HG03066 (cell line): ENCODE results near the gene IRGC.

Experiments used
- ATAC-seq: cut with Tn5 transposase; IDR thresholded peaks from one replicate; pipeline ENCODE4 v1.9.1; 2021; ENCODE audit warnings: low read depth; ENCODE audit not compliant: unreplicated experiment

The IRGC gene

DNA sequence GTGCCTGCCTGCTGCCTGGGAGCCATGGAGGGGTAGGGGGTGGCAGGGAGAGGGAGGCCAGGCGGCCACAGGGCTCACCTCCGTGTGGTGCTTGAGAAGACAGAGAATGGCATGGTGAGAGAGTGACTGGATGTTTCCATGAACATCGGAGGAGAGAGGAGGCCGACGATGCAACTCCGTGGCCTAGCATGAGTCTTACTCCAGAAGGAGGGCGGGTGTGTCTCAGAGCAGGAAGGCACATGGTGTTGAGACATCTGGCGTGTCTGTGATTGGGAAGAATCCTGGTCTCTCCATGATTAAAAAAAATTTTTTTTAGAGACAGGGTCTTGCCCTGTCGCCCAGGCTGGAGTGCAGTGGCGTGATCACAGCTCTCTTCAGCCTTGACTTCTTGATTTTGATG, 5.1 kb downstream of the IRGC start:
- no peak for ATAC-seq

DNA sequence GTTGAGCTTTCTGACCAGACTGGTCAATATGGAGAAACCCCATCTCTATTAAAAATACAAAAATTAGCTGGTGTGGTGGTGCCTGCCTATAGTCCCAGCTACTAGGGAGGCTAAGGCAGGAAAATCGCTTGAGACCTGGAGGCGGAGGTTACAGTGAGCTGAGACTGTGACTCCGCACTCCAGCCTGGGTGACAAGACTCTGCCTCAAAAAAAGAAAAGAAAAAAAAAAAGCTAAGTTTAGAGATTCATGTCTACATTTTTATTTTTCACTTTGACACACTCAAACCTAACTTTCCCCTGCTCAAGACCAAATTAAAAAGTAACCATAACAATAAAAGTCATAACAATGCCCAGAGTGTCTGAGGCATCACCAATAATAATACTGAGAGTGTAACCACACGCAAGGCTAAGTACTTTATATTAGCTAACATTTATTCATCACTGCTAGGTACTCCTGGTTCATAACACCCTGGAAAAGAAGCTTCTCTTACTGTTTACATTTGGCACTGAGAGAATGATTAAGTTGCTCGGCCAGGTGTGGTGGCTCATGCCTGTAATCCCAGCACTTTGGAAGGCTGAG, 5.7 kb downstream of the IRGC start:
- no peak for ATAC-seq

DNA sequence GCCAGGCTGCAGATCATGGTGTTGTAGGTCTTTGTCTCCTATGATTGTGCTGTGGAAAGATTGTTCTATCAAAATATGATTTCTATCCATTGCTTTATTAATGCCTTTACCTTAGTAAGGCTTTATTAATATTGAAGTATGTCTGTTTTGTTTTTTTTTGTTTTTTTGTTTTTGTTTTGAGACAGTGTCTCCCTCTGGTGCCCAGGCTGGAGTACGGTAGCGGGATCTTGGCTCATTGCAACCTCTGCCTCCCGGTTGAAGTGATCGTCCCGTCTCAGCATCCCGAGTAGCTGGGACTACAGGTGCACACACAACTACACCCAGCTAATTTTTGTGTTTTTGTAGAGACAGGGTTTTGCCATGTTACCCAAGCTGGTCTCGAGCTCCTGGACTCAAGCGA, 7.7 kb downstream of the IRGC start:
- ATAC-seq, result no peak

DNA sequence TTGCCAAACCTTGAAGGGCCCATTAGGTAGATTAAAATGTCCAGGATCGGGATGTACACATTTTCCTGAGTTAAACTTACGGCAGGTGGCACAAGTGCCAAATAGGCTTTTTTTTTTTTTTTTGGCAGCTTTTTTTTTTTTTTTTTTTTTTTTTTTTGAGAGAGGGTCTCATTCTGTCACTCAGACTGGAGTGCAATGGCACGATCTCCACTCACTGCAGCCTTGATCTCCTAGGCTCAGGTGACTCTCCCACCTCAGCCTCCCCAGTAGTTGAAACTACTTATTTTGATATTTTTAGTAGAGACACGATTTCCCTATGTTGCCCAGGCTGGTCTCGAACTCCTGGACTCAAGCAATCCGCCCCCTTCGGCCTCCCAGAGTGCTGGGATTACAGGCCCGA, 9.0 kb downstream of the IRGC start:
- ATAC-seq, result no peak

DNA sequence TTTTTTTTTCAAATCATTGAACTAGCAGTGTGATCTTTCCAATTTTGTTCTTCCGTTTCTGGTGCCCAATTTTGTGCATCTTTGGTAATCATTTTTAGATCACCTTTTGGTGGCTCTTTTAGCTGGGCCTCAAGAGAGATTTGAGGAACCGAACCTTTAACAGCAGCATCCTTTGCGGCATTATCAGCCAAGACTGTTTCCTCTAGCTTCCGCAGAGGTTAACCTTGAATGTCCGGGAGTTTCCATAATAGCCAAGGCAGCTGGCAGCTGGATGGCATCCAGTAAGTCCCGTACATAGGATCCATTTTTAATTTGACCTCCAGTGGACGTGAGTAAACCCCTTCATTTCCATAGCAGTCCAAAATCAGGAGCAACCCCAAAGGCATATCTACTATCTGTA, 9.6 kb downstream of the IRGC start:
- no peak for ATAC-seq

DNA sequence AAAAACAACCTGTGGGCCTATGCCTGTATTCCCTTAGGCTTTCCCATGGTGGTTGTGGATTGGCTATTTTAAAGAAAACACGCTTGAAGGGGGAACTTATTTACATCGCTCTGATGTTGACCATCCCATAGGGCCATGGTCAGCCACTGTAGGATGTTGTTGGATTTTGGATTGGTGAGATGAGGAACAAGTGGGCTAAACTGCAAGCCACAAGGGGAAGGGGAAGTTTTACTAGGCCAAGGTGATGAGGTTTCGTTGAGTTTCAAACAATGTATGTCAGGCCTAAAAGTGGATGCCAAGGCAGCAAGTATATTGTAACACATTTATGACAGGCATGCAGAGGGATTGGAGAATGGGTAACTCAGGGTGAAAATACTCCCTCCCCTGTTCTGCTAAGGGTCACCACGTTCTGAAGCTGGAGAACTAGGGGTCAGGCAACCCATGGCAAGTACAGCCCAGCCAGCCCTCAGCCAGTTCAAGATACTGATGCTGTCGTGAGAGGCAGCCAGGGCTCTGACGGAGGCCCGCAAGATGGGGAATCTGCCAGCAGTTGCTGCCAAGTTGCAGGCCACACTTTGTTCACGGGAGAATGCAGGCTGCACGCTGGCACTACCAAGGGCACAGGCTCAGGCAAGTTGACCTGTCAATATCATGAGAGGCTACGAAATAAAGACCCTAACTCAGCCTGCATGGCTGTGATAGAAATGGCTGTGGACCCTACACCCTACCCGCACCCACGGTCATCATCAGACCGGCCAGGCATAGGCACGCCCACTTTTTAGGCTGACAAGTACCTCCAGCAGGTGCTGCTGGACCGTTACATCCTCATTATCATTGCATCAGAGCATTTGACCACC, 11.1 kb downstream of the IRGC start:
- ATAC-seq, result no peak

DNA sequence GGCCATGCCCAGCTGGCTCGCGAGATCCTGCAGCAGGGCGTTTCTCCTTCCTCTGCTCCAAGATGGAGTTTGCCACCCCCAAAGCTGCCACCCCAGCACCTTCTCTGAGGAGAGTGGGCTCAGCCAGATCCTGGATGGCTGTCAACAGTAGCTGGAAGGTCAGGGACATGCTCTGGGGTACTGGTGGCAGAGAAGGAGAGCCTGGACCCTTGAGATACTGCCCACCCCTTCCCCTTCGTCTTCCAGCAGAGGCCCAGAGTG, 11.6 kb downstream of the IRGC start:
- no peak for ATAC-seq

DNA sequence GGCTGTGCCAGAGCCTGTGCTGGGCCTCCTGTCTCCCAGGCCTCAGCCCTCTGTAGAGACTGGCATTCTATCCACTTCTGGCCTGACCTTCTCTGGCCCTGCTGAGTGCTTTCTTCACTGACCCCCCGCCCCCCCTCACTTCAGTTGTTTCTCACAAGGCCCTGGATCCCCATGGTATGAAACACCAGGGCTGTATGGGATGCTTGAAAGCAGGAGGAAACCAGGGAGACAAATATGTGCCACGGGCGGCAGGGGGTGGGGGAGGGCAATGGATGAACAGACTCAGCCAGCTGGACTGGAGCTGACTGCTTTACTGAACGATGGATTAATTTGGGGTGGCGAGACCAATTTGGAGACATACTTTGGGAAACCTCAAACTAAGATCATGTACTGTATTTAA, 14.0 kb downstream of the IRGC start:
- ATAC-seq, result no peak

DNA sequence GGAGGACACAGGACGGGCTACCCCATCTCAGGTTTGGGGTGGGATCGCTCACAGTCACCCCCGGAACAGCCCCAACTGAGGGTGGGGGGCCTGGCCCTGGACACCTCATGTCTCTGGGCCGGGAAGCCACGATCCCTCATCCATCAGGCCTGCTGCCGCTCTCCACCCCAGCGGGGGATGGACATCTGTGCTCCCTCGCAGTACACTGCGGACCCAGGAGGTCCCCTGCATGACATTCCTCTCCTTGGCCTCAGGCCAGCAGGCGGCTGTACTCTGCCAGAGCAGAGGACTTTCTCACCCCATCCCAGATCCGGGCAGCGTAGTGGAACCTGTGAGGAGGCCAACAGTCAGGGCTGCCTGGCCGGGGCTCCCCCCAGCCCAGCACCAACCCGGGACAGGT, 15.5 kb downstream of the IRGC start:
- ATAC-seq, result no peak

DNA sequence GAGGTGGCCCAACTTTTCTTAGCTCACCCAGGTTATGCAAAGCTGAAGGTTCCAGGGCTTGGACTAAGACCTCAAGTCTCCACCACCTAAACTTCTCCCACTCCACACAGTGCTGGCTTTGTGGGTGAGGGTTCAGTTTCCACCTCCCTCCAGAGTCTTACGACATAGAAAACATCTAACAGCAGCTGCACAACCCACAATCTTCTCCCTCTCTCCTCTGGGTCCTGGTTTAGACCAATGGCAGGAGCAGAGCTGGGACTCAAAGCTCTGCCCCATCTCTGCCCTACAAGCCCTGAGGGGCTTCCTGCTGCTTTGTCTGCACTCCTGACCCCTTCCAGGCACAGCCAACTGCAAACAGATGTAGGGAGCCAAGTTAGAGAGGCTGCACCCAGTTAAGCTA, 16.0 kb downstream of the IRGC start:
- ATAC-seq, result no peak

DNA sequence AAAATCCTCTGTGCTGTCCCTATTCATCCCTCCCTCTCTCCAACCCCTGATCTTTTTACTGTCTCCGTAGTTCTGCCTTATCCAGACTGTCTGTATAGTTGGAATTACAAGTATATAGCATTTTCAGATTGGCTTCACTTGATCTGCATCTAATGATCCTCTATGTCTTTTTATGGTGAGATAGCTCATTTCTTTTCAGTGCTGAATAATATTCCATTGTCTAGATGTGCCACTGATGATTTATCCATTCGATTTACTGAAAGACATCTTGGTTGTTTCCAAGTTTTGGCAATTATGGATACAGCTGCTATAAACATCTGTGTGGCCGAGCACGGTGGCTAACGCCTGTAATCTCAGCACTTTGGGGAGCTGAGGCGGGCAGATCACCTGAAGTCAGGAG, 19.1 kb downstream of the IRGC start:
- no peak for ATAC-seq

DNA sequence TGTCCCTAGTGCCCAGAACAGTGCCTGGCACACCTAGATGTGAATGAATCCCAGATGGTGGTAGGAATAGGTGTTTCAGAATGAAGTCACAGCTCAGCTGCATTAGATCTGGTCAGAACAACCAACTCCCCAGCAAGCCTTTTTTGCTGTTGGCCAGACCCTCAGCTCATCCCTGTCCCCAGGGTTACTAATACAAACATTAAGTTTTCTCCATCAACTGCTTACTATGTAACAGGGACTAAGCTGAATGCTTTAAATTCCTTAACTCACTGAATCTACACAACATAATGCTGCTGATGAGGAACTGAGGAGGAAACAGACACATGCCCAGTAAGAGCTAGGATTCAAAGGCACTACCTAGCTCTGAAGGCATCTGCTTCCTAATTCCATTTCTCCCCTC, 20.1 kb downstream of the IRGC start:
- no peak for ATAC-seq

DNA sequence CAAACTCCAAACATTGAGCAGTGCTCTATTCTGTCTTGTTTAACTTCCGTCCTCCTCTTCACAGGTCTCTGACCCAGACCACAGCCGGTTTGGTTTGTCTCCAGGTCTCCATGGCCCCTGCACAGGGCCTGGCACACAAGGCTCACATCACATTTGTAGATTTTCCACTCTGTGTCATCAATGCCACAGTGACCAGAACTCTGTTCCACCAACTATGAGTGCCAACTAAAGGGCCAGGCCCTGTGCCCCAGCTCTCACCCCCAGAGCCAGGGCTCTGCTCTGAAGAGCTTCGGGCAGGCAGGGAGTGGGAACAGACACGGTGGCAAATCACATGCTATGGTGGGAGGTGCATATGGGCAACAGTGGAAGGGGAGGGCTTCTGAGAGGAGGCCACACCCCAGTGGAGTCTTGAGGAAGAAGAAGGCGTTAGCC, 22.9 kb downstream of the IRGC start:
- ATAC-seq, result no peak

DNA sequence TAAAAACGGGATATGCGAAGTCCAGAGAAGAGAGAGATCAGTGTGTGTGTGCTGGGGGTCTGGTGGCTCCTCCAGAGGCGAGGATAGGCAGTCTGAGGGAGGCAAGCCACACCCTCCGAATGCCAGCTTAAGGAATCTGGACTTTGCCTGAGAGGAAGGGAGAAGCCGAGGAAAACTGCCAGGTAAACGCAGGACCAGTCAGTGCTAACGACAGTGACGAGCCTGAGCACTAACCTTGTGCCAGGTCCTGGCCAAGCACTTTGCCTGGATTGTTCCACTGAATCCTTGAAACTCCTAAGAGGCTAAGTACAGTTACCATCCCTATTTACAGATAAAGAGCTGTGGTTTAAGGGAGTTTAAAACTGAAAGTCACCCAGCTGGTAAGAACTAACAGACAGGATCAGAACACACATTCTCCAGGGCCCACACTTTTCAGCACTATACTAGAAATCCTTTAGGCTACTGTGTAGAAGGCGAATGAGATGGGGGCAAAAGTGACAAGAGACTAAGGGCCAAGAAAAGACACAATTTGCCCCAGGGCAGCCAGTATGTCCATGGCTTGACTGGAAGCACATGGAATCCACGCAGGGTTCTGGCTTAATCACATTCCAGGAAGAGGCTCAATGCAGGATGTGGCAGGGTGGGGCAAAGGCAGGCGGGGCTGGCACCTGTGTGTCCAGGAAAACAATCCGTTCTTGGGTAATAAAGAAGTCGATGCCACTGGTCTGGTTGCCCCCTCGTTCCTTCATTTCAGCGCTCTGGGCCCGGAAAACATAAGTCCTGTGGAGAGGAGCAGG, 23.8 kb downstream of the IRGC start:
- ATAC-seq, result no peak

DNA sequence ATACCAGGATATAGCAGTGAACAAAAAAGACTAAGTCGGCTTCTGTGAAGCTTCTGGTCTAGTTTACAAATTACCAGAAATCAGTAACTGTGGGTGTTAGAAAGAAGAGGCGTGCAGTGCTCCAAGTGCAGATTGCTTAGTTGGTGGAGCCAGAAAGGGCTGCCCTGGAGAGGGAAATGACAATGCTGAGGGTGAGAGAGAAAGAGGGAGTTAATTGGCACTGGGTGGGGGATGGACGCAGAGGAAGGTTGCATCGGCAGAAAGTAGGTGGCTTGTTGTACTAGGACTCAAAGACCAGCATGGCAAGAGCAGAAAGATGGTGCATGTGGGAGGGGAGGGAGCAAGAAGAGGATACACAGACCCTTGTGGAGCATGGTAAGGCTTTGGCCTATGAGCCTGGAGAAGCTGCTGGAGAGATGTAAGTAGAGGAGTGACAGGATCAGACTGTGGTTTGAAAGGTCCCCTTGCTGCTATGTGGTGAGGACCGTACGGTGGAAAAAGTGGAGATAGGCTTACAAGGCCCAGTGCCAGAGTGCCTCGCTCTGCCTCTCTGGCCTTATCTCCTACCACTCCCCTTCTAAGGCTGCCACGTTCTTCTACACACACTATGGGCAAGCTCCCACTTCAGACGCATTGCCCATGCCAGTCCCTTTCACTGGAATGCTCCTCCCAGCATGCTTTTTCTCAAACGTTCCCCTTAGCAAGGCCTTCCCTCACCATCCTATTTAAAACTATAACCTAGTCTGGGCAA, 25.4 kb downstream of the IRGC start:
- no peak for ATAC-seq

DNA sequence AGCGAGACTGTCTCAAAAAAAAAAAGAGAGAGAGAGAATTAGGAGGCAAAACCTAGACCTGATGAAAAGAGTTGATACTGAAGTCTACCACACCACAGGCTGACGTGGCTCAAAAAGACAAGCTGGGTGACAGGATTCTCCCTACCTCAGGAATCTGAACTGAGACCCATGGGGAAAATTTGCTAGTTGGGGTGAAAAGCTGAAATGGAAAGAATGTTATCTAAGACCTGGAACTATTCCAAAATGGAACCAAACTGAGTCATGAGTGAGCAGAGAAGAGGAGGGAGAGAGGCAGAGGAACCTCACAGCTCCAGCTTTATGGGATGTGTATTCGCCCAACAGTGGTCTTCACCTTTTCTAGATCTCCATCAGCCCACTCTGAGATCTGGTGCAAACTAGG, 27.2 kb downstream of the IRGC start:
- no peak for ATAC-seq

DNA sequence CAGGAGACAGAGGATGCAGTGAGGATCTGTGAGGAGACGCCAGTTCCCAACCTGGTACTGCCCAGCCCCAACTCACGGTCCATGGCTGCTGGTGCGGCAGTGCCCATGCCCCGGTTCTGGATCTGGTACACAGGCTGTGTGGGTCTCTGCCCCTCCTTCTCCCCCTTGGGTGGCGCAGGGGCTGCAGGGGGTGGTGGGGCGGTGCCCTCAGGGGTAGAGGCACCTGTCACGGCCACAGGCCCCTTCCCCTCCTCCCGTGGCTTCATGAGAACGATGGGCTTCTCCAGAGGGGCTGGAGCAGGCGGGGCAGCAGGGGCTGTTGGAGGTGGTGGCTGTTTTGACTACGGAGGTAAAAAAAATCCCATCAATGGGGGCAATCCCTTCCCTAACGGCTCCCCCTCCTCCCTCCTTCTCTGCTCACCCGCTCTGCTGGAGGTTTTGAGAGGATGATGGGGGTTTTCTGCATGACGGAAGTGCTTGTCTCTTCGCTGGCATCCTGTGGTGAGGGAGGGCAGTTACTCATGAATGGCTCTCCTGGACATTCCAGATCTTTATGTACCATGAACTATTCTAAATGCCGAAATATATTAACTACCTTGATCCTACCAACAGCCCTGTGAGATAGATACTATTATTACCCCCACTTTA, 31.8 kb downstream of the IRGC start:
- no peak for ATAC-seq

DNA sequence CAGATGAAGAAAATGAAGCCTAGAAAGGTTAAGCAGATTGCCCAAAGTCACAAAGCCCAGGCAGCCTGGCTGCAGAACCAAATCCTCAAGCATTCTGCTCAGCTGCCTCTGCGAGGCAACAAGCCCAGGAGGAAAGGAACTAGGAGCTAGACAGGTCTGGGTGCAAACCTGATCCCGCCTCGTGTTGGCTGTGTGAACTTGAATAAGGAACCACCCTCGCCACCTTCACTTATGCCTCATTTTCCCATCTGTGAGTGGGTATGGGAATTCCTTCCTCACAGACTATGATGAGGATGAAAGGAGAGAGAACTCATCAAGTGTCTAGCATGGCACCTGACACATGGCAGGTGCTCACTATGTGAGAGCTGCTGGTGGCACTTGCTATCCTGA, 32.3 kb downstream of the IRGC start:
- no peak for ATAC-seq

DNA sequence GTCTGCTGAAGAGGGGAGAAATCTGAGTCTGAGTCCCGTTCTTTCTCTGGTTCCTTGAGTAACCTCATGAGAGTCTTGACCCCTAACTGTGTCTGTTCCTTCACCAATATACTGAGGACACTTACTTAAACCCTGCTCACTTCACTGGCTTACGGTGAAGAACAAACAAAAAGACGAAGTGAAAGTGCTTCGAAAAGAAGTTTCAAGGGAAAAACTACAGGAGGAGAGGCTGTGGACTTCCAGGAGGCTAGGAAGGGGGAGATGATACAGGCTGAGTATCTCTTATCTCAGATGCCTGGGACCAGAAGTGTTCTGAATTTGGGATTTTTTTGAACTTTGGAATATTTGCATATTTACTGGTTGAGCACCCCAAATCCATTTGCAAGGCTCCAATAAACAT, 32.8 kb downstream of the IRGC start:
- ATAC-seq, result no peak

DNA sequence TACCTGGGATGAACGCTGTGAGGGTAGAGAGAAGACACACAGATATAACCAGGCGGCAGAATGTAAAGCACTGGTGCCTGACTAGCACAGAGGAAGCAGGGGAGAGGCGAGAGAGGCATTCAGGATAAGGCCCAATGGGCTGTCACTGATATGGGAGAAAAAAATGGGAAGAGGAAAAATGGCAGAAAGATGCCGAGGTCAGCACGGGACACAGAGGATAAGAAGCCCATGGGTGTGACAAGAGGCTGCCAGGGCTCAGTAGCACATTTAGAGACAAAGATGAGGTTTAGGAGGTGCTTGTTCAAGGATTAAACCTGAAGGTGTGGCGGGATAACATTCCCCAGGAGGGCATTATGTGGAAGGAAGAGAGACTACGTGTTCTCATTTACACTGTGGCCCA, 33.3 kb downstream of the IRGC start:
- ATAC-seq, result no peak

DNA sequence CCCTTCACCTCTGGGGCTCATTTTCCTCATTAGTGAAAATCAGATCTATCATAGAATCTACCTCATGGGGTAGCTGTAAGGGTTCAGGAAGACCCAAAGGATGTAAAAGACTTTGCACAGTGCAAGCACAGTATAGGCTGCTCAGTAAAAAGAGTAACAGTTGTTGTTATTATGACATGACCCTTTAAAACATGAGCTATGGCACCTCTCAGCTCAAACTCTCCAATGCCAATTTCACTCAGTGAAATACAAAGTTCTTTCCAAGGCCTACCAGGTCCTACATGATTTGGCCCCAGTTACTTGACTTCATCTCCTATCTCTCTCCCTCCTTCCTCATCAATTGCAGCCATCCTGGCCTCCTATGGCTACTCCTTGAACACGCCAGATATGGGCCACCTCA, 34.0 kb downstream of the IRGC start:
- no peak for ATAC-seq
